Brain microvascular endothelial cell (primary cell): ENCODE results near the gene RRBP1.

Source experiments
- DNase-seq: peaks from one replicate; pipeline ENCODE4 v3.0.0-alpha.2; 2020
- H3K27ac ChIP-seq: fragments of 250-450 bp; sonication (Bioruptor Pico); 2 replicates; pipeline ENCODE4 v1.5.1; 2020; ENCODE audit warnings: mild to moderate bottlenecking, moderate library complexity
- H3K27me3 ChIP-seq: fragments of 250-450 bp; sonication (Bioruptor Pico); replicated peaks from 2 replicates; pipeline ENCODE4 v1.5.1; 2020; ENCODE audit warnings: mild to moderate bottlenecking
- H3K36me3 ChIP-seq: fragments of 250-450 bp; sonication (Bioruptor Pico); replicated peaks from 2 replicates; pipeline ENCODE4 v1.5.1; 2020; ENCODE audit warnings: mild to moderate bottlenecking
- H3K4me3 ChIP-seq: 2 replicates; pipeline ENCODE4 v1.5.1; 2011; ENCODE audit warnings: low read depth, mild to moderate bottlenecking, control low read depth, low read length, moderate library complexity
- in situ Hi-C: cut with HindIII; loops from 2 replicates; pipeline ENCODE4 v1.10.0; 2017; ENCODE audit warnings: low sequenced_read_pairs, low pct_ligation_motif_present
- TF ChIP-seq, protein P1 (sequence below): IDR thresholded peaks from 2 replicates; pipeline ENCODE4 v1.5.1; 2011; ENCODE audit warnings: low read depth, mild to moderate bottlenecking, moderate library complexity, low read length, control low read depth, inconsistent platforms; ENCODE audit errors: missing control alignments

Gene RRBP1

DNA sequence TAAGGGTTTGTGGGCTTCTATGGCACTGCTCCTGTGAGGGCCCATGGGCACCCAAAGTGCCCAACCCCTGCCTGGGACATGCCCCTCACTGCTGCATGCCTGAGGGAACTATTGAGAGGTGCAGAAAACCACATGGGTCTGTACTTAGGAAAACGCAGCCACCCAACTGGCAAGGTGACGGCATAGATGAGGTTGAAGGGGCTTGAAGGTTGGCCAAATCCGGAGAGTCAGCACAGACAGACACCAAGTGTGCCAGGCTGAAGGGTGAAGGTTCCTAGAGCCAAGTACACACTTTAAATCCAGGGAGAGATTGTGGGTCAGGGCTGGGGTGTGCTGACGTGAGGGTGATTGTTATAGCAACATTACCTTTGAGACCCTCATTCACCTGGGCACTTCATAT, 23.9 kb upstream of the RRBP1 start:
- in situ Hi-C loops = no loop called here
- no peaks in the 10 kb centered on the region for H3K36me3 ChIP-seq
- H3K4me3 ChIP-seq = no peak overlapping the region
- no peaks in the 10 kb centered on the region for H3K27me3 ChIP-seq
- no peak for DNase-seq
- TF ChIP-seq, protein P1, sequence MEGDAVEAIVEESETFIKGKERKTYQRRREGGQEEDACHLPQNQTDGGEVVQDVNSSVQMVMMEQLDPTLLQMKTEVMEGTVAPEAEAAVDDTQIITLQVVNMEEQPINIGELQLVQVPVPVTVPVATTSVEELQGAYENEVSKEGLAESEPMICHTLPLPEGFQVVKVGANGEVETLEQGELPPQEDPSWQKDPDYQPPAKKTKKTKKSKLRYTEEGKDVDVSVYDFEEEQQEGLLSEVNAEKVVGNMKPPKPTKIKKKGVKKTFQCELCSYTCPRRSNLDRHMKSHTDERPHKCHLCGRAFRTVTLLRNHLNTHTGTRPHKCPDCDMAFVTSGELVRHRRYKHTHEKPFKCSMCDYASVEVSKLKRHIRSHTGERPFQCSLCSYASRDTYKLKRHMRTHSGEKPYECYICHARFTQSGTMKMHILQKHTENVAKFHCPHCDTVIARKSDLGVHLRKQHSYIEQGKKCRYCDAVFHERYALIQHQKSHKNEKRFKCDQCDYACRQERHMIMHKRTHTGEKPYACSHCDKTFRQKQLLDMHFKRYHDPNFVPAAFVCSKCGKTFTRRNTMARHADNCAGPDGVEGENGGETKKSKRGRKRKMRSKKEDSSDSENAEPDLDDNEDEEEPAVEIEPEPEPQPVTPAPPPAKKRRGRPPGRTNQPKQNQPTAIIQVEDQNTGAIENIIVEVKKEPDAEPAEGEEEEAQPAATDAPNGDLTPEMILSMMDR = no peak
- no peak overlapping the region for H3K27ac ChIP-seq

GRCh38 chr20:17704589-17705317, 22.7 kb upstream of the RRBP1 start:
- no peaks in the 10 kb centered on the region for H3K27me3 ChIP-seq
- H3K27ac ChIP-seq = no peak overlapping the region
- no peaks in the 10 kb centered on the region for H3K36me3 ChIP-seq
- H3K4me3 ChIP-seq = no peak overlapping the region
- TF ChIP-seq, protein P1 = no peak
- in situ Hi-C loops = no loop called here
- DNase-seq = no peak

GRCh38 chr20:17701826-17702225, 19.8 kb upstream of the RRBP1 start:
- Histone ChIP-seq H3K27me3 (no peaks in the 10 kb centered on the region), H3K4me3 (no peak overlapping the region), H3K27ac (no peak overlapping the region), H3K36me3 (no peaks in the 10 kb centered on the region)
- DNase-seq = no peak
- TF ChIP-seq, protein P1 = no peak
- in situ Hi-C loops = no loop called here

GRCh38 chr20:17700637-17701036, 18.6 kb upstream of the RRBP1 start:
- TF ChIP-seq, protein P1 = no peak
- Histone ChIP-seq H3K36me3 (no peaks in the 10 kb centered on the region), H3K4me3 (no peak overlapping the region), H3K27me3 (no peaks in the 10 kb centered on the region), H3K27ac (no peak overlapping the region)
- no peak for DNase-seq
- in situ Hi-C loops = no loop called here

GRCh38 chr20:17699931-17700351, 17.9 kb upstream of the RRBP1 start, which contains the start of gene BANF2:
Gene BANF2 (plus strand): TSS chr20:17699966. CDS start chr20:17725026, 25,060 bp downstream.
- in situ Hi-C loops = no loop called here
- H3K27me3 ChIP-seq = no peaks in the 10 kb centered on the region
- TF ChIP-seq, protein P1 = no peak

DNA sequence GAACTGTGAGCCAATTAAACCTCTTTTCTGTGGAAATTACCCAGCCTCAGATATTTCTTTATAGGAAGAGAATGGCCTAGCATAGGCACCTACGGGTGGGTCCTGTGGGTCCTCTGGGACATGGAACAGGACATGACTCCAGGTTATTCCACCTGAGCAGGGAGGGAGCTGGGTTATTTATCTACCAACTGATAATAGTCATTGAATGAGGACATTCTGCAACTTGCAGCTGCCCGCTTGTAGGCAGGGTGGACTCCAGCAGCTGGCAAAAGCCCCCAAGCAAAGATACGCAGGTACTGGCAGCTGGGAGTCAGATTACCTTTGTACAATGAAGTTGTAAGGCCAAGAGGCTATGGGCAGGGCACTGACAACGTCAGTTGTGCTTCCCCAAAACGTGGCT, 16.3 kb upstream of the RRBP1 start:
- in situ Hi-C loops = no loop called here
- no peaks in the 10 kb centered on the region for H3K36me3 ChIP-seq
- TF ChIP-seq, protein P1 = no peak
- H3K27ac ChIP-seq = no peak overlapping the region
- no peaks in the 10 kb centered on the region for H3K27me3 ChIP-seq
- no peak overlapping the region for H3K4me3 ChIP-seq
- no peak for DNase-seq

More at GRCh38 chr20:17699931-17700351, 17.9 kb upstream of the RRBP1 start, which contains the start of gene BANF2:
- no peak within 1 kb of the TSS for H3K4me3 ChIP-seq
- H3K27ac ChIP-seq = no peak within 1 kb of the TSS
- no peak for DNase-seq
- no peaks in the 10 kb centered on the region for H3K36me3 ChIP-seq
